ENCODE measurements around the gene PRUNE2. TPM values are rescaled to one million over a fixed set of nuclear protein-coding genes. Genes with fewer than 3 reads are reported as not detected.

The PRUNE2 gene
- polyA plus RNA-seq, 1 donor (not counting 4 experiments of a cell fraction or from before 2014, with no cell fraction given) = 0.41 TPM

DNA sequence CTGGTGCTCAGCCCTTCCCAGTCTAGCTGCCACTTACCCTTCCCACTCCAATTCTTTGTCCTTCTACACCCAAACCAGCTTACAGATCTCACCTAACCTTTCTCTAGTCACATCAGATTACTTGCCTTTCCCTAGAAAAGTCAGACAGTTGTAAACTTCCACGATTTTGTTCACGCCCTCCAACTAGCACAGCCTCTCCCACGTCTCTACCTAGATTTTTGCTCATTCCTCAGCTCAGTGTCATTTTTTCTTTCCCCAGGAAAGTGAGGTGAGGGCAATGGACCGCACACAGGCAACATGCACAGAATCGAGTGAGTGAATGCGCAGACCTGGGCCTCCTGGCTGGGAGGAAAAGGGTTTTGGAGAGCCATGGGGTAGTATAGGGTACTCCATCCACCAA, 20.9 kb upstream of the PRUNE2 start:
- H3K79me2 ChIP-seq (ENCODE audit: control insufficient read depth, insufficient read depth, low read length) = no peaks in the 10 kb centered on the region
- H3K9me1 ChIP-seq (ENCODE audit: control insufficient read depth, extremely low read depth, insufficient read depth, low read length) = no peaks in the 10 kb centered on the region
- no peak overlapping the region for H3K9ac ChIP-seq (ENCODE audit: control insufficient read depth, extremely low read depth, insufficient read depth, low read length)
- no peak overlapping the region for H3K4me3 ChIP-seq (ENCODE audit: control insufficient read depth in 2 of 3, extremely low read depth in 1 of 3, insufficient read depth in 2 of 3, low read depth in 1 of 3, low read length in 3 of 3)
- dilution Hi-C loops (cut with MboI; ENCODE audit: extremely low pct_ligation_motif_present, low sequenced_read_pairs) = no loop called here
- no peaks in the 10 kb centered on the region for H4K20me1 ChIP-seq (ENCODE audit: control insufficient read depth, extremely low read depth, insufficient read depth, low read length)
- no peak for TF ChIP-seq EZH2 (IDR thresholded peaks at IDR 0.05; ENCODE audit: low read length)
- TF ChIP-seq, protein P1, sequence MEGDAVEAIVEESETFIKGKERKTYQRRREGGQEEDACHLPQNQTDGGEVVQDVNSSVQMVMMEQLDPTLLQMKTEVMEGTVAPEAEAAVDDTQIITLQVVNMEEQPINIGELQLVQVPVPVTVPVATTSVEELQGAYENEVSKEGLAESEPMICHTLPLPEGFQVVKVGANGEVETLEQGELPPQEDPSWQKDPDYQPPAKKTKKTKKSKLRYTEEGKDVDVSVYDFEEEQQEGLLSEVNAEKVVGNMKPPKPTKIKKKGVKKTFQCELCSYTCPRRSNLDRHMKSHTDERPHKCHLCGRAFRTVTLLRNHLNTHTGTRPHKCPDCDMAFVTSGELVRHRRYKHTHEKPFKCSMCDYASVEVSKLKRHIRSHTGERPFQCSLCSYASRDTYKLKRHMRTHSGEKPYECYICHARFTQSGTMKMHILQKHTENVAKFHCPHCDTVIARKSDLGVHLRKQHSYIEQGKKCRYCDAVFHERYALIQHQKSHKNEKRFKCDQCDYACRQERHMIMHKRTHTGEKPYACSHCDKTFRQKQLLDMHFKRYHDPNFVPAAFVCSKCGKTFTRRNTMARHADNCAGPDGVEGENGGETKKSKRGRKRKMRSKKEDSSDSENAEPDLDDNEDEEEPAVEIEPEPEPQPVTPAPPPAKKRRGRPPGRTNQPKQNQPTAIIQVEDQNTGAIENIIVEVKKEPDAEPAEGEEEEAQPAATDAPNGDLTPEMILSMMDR (optimal IDR thresholded peaks at IDR 0.05 in 1 of 3, IDR thresholded peaks at IDR 0.05 in 1 of 3, conservative IDR thresholded peaks at IDR 0.05 in 1 of 3; ENCODE audit: extremely low read depth in 1 of 3, insufficient read depth in 2 of 3, low read length in 3 of 3) = no peak
- no peak overlapping the region for H2AFZ ChIP-seq (ENCODE audit: control insufficient read depth, low read length)
- no peak overlapping the region for H3K4me2 ChIP-seq (ENCODE audit: control insufficient read depth, extremely low read depth, insufficient read depth, low read depth, low read length)
- no peak for DNase-seq (ENCODE audit: low read depth, low spot score)
- H3K4me1 ChIP-seq (ENCODE audit: control insufficient read depth, extremely low read depth, insufficient read depth, low read length) = no peaks in the 10 kb centered on the region
- FAIRE-seq = no peak
- no peaks in the 10 kb centered on the region for H3K9me3 ChIP-seq (ENCODE audit: control insufficient read depth, low read depth, low read length)
- H3K27ac ChIP-seq (ENCODE audit: control insufficient read depth, insufficient read depth, low read length) = no peak overlapping the region
- H3K27me3 ChIP-seq (ENCODE audit: control insufficient read depth, extremely low read depth, insufficient read depth, low read length) = no peaks in the 10 kb centered on the region
- no peaks in the 10 kb centered on the region for H3K36me3 ChIP-seq (ENCODE audit: control insufficient read depth in 2 of 2, extremely low read depth in 1 of 2, insufficient read depth in 2 of 2, low read length in 2 of 2)

DNA sequence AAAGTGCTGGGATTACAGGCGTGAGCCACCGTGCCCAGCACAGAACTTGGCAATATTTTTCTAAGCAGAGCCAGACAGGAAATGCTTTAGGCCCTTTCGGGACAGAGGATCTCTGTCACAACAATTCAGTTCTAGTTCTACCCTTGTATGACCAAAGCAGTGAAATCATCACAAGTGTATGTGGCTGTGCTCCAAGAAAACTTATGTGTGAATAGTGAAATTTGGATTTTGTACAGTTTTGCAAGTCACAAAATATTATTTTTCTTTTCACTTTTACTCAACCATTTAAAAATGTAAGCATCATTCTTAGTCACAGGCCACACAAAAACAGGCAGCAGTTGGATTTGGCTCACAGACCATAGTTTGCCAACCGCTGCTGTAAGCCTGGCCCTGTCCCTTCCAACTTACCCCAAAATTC, 20.4 kb upstream of the PRUNE2 start:
- H3K4me1 ChIP-seq (ENCODE audit: control insufficient read depth, extremely low read depth, insufficient read depth, low read length) = no peaks in the 10 kb centered on the region
- no peak overlapping the region for H3K9ac ChIP-seq (ENCODE audit: control insufficient read depth, extremely low read depth, insufficient read depth, low read length)
- H3K9me1 ChIP-seq (ENCODE audit: control insufficient read depth, extremely low read depth, insufficient read depth, low read length) = no peaks in the 10 kb centered on the region
- H3K9me3 ChIP-seq (ENCODE audit: control insufficient read depth, low read depth, low read length) = no peaks in the 10 kb centered on the region
- H3K27me3 ChIP-seq (ENCODE audit: control insufficient read depth, extremely low read depth, insufficient read depth, low read length) = no peaks in the 10 kb centered on the region
- dilution Hi-C loops (cut with MboI; ENCODE audit: extremely low pct_ligation_motif_present, low sequenced_read_pairs) = no loop called here
- no peak overlapping the region for H3K4me3 ChIP-seq (ENCODE audit: control insufficient read depth in 2 of 3, extremely low read depth in 1 of 3, insufficient read depth in 2 of 3, low read depth in 1 of 3, low read length in 3 of 3)
- H2AFZ ChIP-seq (ENCODE audit: control insufficient read depth, low read length) = no peak overlapping the region
- H3K27ac ChIP-seq (ENCODE audit: control insufficient read depth, insufficient read depth, low read length) = no peak overlapping the region
- TF ChIP-seq, protein P1 (optimal IDR thresholded peaks at IDR 0.05 in 1 of 3, IDR thresholded peaks at IDR 0.05 in 1 of 3, conservative IDR thresholded peaks at IDR 0.05 in 1 of 3; ENCODE audit: extremely low read depth in 1 of 3, insufficient read depth in 2 of 3, low read length in 3 of 3) = no peak
- TF ChIP-seq EZH2 (IDR thresholded peaks at IDR 0.05; ENCODE audit: low read length) = no peak
- no peak for DNase-seq (ENCODE audit: low read depth, low spot score)
- FAIRE-seq = no peak
- no peaks in the 10 kb centered on the region for H3K36me3 ChIP-seq (ENCODE audit: control insufficient read depth in 2 of 2, extremely low read depth in 1 of 2, insufficient read depth in 2 of 2, low read length in 2 of 2)
- H3K79me2 ChIP-seq (ENCODE audit: control insufficient read depth, insufficient read depth, low read length) = no peaks in the 10 kb centered on the region
- H3K4me2 ChIP-seq (ENCODE audit: control insufficient read depth, extremely low read depth, insufficient read depth, low read depth, low read length) = no peak overlapping the region
- no peaks in the 10 kb centered on the region for H4K20me1 ChIP-seq (ENCODE audit: control insufficient read depth, extremely low read depth, insufficient read depth, low read length)

Measured in keratinocyte (primary cell).